SK-N-DZ (cell line): ENCODE results near the gene XKR7.

Experiments used
- DNase-seq: peaks from one replicate; pipeline ENCODE4 v3.0.0-alpha.2; 2015; ENCODE audit warnings: low spot score

Gene XKR7

GRCh38 chr20:31979713-31980426 is 11.9 kb downstream of the XKR7 start:
- no peak for DNase-seq

- no peak for DNase-seq
Observed at GRCh38 chr20:31981784-31982183, 13.8 kb downstream of the XKR7 start.

- DNase-seq, result no peak
Observed at GRCh38 chr20:31984981-31985471, 17.1 kb downstream of the XKR7 start.

- no peak for DNase-seq
Observed at GRCh38 chr20:31987744-31988143, 19.8 kb downstream of the XKR7 start.

- no peak for DNase-seq
Observed at GRCh38 chr20:31988430-31989015, 20.6 kb downstream of the XKR7 start.

- no peak for DNase-seq
Observed at GRCh38 chr20:31989030-31989645, 21.2 kb downstream of the XKR7 start.

GRCh38 chr20:31990641-31991338 is 22.8 kb downstream of the XKR7 start:
- DNase-seq, result no peak

- DNase-seq, result no peak
Observed at GRCh38 chr20:31991339-31991705, 23.4 kb downstream of the XKR7 start.

GRCh38 chr20:31992086-31992485 is 24.1 kb downstream of the XKR7 start:
- no peak for DNase-seq

- DNase-seq, result no peak
Observed at GRCh38 chr20:31996996-31997395, 29.0 kb downstream of the XKR7 start.

GRCh38 chr20:31998246-31998645 is 30.3 kb downstream of the XKR7 start:
- DNase-seq, result no peak

- DNase-seq, result no peak
Observed at GRCh38 chr20:32003325-32003724, 35.4 kb downstream of the XKR7 start.

- DNase-seq, result no peak
Observed at GRCh38 chr20:32004963-32005362, 37.0 kb downstream of the XKR7 start.

- no peak for DNase-seq
Observed at GRCh38 chr20:32006053-32006452, 38.1 kb downstream of the XKR7 start.

- DNase-seq, result no peak
Observed at GRCh38 chr20:32006841-32007786, 39.2 kb downstream of the XKR7 start.

- DNase-seq, result peak; percentile 23
Observed at GRCh38 chr20:32007787-32008616, 40.1 kb downstream of the XKR7 start.

- no peak for DNase-seq
Observed at GRCh38 chr20:32009564-32009963, 41.6 kb downstream of the XKR7 start.

GRCh38 chr20:32010101-32010500 is 42.1 kb downstream of the XKR7 start, which contains the start of gene CCM2L:
TSS of gene CCM2L (plus strand) at chr20:32010438. CDS start at chr20:32010455, 17 bp downstream.
- DNase-seq, result no peak

GRCh38 chr20:32010666-32011065 is 42.7 kb downstream of the XKR7 start:
- no peak for DNase-seq

GRCh38 chr20:32012159-32012688 is 44.3 kb downstream of the XKR7 start:
- no peak for DNase-seq
